H9 (cell line): ENCODE results near the gene BCAR3. TPM values are rescaled to one million over a fixed set of nuclear protein-coding genes. Genes with fewer than 3 reads are reported as not detected.

ENCODE experiments used
- DNase-seq: peaks from one replicate; pipeline ENCODE4 v3.0.0-alpha.2; 2017
- H2AFZ ChIP-seq: one replicate; pipeline ENCODE4 v1.6.1; 2013; ENCODE audit warnings: mild to moderate bottlenecking, low read length, control low read depth, moderate library complexity
- H2AK5ac ChIP-seq: 2 replicates; pipeline ENCODE4 v1.6.1; 2013; ENCODE audit warnings: low read length, control low read depth, mixed read lengths; ENCODE audit not compliant: insufficient read length
- H2BK120ac ChIP-seq: one replicate; pipeline ENCODE4 v1.6.1; 2013; ENCODE audit warnings: low read depth, mild to moderate bottlenecking, low read length, control low read depth, inconsistent platforms; ENCODE audit not compliant: poor library complexity, severe bottlenecking
- H2BK12ac ChIP-seq: 2 replicates; pipeline ENCODE4 v1.6.1; 2013; ENCODE audit warnings: low read length, control low read depth, mixed read lengths, low read depth; ENCODE audit not compliant: insufficient read length
- H2BK15ac ChIP-seq: 2 replicates; pipeline ENCODE4 v1.6.1; 2013; ENCODE audit warnings: low read depth, low read length, control low read depth
- H2BK20ac ChIP-seq: one replicate; pipeline ENCODE4 v1.6.1; 2013; ENCODE audit warnings: low read depth, mild to moderate bottlenecking, low read length, control low read depth, inconsistent platforms; ENCODE audit not compliant: poor library complexity, severe bottlenecking
- H2BK5ac ChIP-seq: 2 replicates; pipeline ENCODE4 v1.6.1; 2013; ENCODE audit warnings: low read length, control low read depth, mixed read lengths; ENCODE audit not compliant: insufficient read length
- H3K14ac ChIP-seq: 2 replicates; pipeline ENCODE4 v1.6.1; 2013; ENCODE audit warnings: low read length, control low read depth; ENCODE audit not compliant: insufficient read depth
- H3K18ac ChIP-seq: 2 replicates; pipeline ENCODE4 v1.6.1; 2013; ENCODE audit warnings: low read depth, mild to moderate bottlenecking, mixed read lengths, low read length, control low read depth; ENCODE audit not compliant: insufficient read length
- H3K23ac ChIP-seq: 2 replicates; pipeline ENCODE4 v1.6.1; 2013; ENCODE audit warnings: low read length, control low read depth, mixed read lengths, low read depth; ENCODE audit not compliant: insufficient read length
- H3K23me2 ChIP-seq: 2 replicates; pipeline ENCODE4 v1.6.1; 2013; ENCODE audit warnings: low read depth, mild to moderate bottlenecking, mixed read lengths, low read length, control low read depth; ENCODE audit not compliant: insufficient read length, poor library complexity, severe bottlenecking
- H3K27ac ChIP-seq: 2 replicates; pipeline ENCODE4 v1.5.1; 2013; ENCODE audit warnings: low read length, control low read depth, mixed read lengths, low read depth; ENCODE audit not compliant: insufficient read length
- H3K27me3 ChIP-seq: 2 replicates; pipeline ENCODE4 v1.6.1; 2013; ENCODE audit warnings: low read length, control low read depth, inconsistent platforms; ENCODE audit not compliant: insufficient read depth
- H3K4ac ChIP-seq: 2 replicates; pipeline ENCODE4 v1.6.1; 2013; ENCODE audit warnings: low read depth, mild to moderate bottlenecking, control low read depth, inconsistent platforms, low read length, moderate library complexity
- H3K4me1 ChIP-seq: 2 replicates; pipeline ENCODE4 v1.6.1; 2013; ENCODE audit warnings: low read length, control low read depth, inconsistent platforms; ENCODE audit not compliant: insufficient read depth
- H3K4me2 ChIP-seq: 2 replicates; pipeline ENCODE4 v1.6.1; 2013; ENCODE audit warnings: low read length, control low read depth, mixed read lengths; ENCODE audit not compliant: insufficient read length, insufficient read depth
- H3K56ac ChIP-seq: 2 replicates; pipeline ENCODE4 v1.6.1; 2013; ENCODE audit warnings: low read depth, mild to moderate bottlenecking, mixed read lengths, low read length, control low read depth; ENCODE audit not compliant: insufficient read length
- H3K79me1 ChIP-seq: 2 replicates; pipeline ENCODE4 v1.6.1; 2013; ENCODE audit warnings: low read depth, mild to moderate bottlenecking, moderate library complexity, low read length, control low read depth, inconsistent platforms; ENCODE audit not compliant: insufficient read depth, poor library complexity, severe bottlenecking
- H3K79me2 ChIP-seq: 2 replicates; pipeline ENCODE4 v1.6.1; 2013; ENCODE audit warnings: low read length, control low read depth, inconsistent platforms; ENCODE audit not compliant: insufficient read depth
- H3K9ac ChIP-seq: 2 replicates; pipeline ENCODE4 v1.6.1; 2013; ENCODE audit warnings: low read length, control low read depth, mixed read lengths; ENCODE audit not compliant: insufficient read length; ENCODE audit errors: extremely low read depth
- H3K9me3 ChIP-seq: one replicate; pipeline ENCODE4 v1.6.1; 2013; ENCODE audit warnings: low read depth, low read length, inconsistent platforms; ENCODE audit not compliant: control insufficient read depth
- H3T11ph ChIP-seq: one replicate; pipeline ENCODE4 v1.6.1; 2013; ENCODE audit warnings: mild to moderate bottlenecking, low read length, control low read depth, inconsistent platforms
- H4K20me1 ChIP-seq: one replicate; pipeline ENCODE4 v1.6.1; 2013; ENCODE audit not compliant: control insufficient read depth, insufficient read length, insufficient read depth
- H4K5ac ChIP-seq: 2 replicates; pipeline ENCODE4 v1.6.1; 2013; ENCODE audit warnings: low read depth, mild to moderate bottlenecking, mixed read lengths, low read length, control low read depth; ENCODE audit not compliant: insufficient read length
- H4K8ac ChIP-seq: replicated peaks from 2 replicates; pipeline ENCODE4 v1.6.1; 2013; ENCODE audit warnings: low read length, control low read depth, mixed read lengths, low read depth; ENCODE audit not compliant: insufficient read length
- H4K91ac ChIP-seq: 2 replicates; pipeline ENCODE4 v1.6.1; 2013; ENCODE audit warnings: low read depth, mild to moderate bottlenecking, moderate library complexity, mixed read lengths, low read length, control low read depth; ENCODE audit not compliant: insufficient read length
- H3K27ac Mint-ChIP-seq, 3 experiments: 2 replicates in 2 of 3; 3 replicates in 1 of 3; pipeline ENCODE4 v1.8.0; 2020 to 2021; ENCODE audit warnings: mixed read lengths in 3 of 3, mild to moderate bottlenecking in 1 of 3, moderate library complexity in 1 of 3
- H3K27me3 Mint-ChIP-seq: 2 replicates; pipeline ENCODE4 v1.8.0; 2021; ENCODE audit warnings: low read depth, mild to moderate bottlenecking, moderate library complexity, mixed read lengths
- H3K36me3 Mint-ChIP-seq, 3 experiments: 2 replicates in 2 of 3; 3 replicates in 1 of 3; pipeline ENCODE4 v1.8.0; 2020 to 2021; ENCODE audit warnings: low read depth in 3 of 3, mixed read lengths in 3 of 3; ENCODE audit not compliant: insufficient read depth in 1 of 3
- H3K4me1 Mint-ChIP-seq, 2 experiments: 2 replicates each; pipeline ENCODE4 v1.8.0; 2020; ENCODE audit warnings: mixed read lengths in 2 of 2
- H3K4me3 Mint-ChIP-seq, 2 experiments: 2 replicates in 1 of 2; 3 replicates in 1 of 2; pipeline ENCODE4 v1.8.0; 2020 to 2021; ENCODE audit warnings: mild to moderate bottlenecking in 2 of 2, mixed read lengths in 2 of 2, moderate library complexity in 1 of 2
- H3K9me3 Mint-ChIP-seq, 2 experiments: 2 replicates in 1 of 2; 3 replicates in 1 of 2; pipeline ENCODE4 v1.8.0; 2020; ENCODE audit warnings: mild to moderate bottlenecking in 2 of 2, mixed read lengths in 2 of 2, moderate library complexity in 1 of 2
- CTCF ChIP-seq: fragments of 200-600 bp; sonication (generic); conservative IDR thresholded peaks from 3 replicates; pipeline ENCODE4 v1.8.0; 2021; ENCODE audit warnings: antibody characterized with exemption, mild to moderate bottlenecking
- WGBS: extraction: QIAGEN DNeasy Blood & Tissue Kit; methylation state at CpG from one replicate; pipeline ENCODE4 v1.1.7; 2013; ENCODE audit warnings: missing lambda C conversion rate, low lambda C conversion rate, mixed read lengths; ENCODE audit not compliant: insufficient read length; ENCODE audit errors: extremely low coverage; 5-methylcytosine and 5-hydroxymethylcytosine counted together
- total RNA-seq: library from RNA; stranded (reverse); gene quantifications from 2 replicates; pipeline ENCODE4 v1.2.1, GENCODE V29; 2021

BCAR3 gene
- total RNA-seq, 1 experiment from 2014 or later: 4.9 TPM

GRCh38 chr1:93687542-93687941, 5.9 kb upstream of the BCAR3 start:
- no peak overlapping the region for H3K23ac ChIP-seq
- H2BK120ac ChIP-seq: no peak overlapping the region
- 0 out of 2 replicates have a peak, but pooled peaks cover 4% of the 10 kb centered on the region for H3K4me1 ChIP-seq
- no peak overlapping the region for H3K56ac ChIP-seq
- no CpG with 5 or more reads among the region's 2 CpGs for WGBS
- no peak overlapping the region for H3K4ac ChIP-seq
- no peak overlapping the region for H2AK5ac ChIP-seq
- no peak overlapping the region for H3K14ac ChIP-seq
- no peaks in the 10 kb centered on the region for H3K9me3 ChIP-seq
- no peak overlapping the region for H2BK12ac ChIP-seq
- no peak overlapping the region for H3T11ph ChIP-seq
- H4K20me1 ChIP-seq: no peaks in the 10 kb centered on the region
- no peak overlapping the region for H4K8ac ChIP-seq
- no peak overlapping the region for H3K9ac ChIP-seq
- H3K23me2 ChIP-seq: no peaks in the 10 kb centered on the region
- H2BK20ac ChIP-seq: no peak overlapping the region
- Mint-ChIP-seq H3K4me3 (no peak overlapping the region), H3K4me1 (peaks cover 18 to 25% of the 10 kb centered on the region in 2 experiments), H3K27ac (no peak overlapping the region), H3K9me3 (no peaks in the 10 kb centered on the region), H3K36me3 (no peaks in the 10 kb centered on the region), H3K27me3 (peaks cover 20% of the 10 kb centered on the region)
- no peaks in the 10 kb centered on the region for H3K79me1 ChIP-seq
- no peak overlapping the region for H3K4me2 ChIP-seq
- no peak overlapping the region for H2AFZ ChIP-seq
- no peaks in the 10 kb centered on the region for H3K79me2 ChIP-seq
- no peak for DNase-seq
- no peak overlapping the region for H2BK15ac ChIP-seq
- no peak overlapping the region for H3K18ac ChIP-seq
- H3K27me3 ChIP-seq: no peaks in the 10 kb centered on the region
- H4K91ac ChIP-seq: no peak overlapping the region
- H2BK5ac ChIP-seq: no peak overlapping the region
- TF ChIP-seq CTCF: no peak
- no peak overlapping the region for H4K5ac ChIP-seq
- no peak overlapping the region for H3K27ac ChIP-seq
